GM19397 (cell line): ENCODE measurements around the gene BEND2.

ENCODE experiments used
- ATAC-seq: cut with Tn5 transposase; IDR thresholded peaks from one replicate; pipeline ENCODE4 v1.9.1; 2021; ENCODE audit warnings: mild to moderate bottlenecking, moderate library complexity; ENCODE audit not compliant: unreplicated experiment

BEND2 gene

GRCh38 chrX:18146009-18146408, 74.7 kb downstream of the BEND2 start:
- ATAC-seq: no peak

DNA sequence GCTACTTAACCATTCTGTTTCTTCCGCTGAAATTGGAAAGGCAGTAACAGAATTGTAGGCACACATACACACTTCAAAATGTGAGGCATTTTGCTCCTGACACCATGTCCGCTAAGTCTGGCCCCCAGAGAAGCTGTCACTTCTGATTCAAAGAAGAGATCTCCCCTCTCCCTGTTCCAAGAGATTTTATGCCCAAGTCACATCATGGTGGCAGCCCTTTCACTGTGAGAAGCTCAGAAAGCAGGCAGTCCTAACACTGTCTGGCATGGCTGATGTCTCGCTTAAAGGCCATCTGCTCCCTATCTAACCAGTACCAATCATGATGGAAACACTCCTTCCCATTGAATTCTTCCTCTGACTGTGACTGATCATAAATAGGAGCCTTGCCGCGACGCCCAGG, 83.9 kb downstream of the BEND2 start:
- no peak for ATAC-seq

- ATAC-seq: no peak
Measured at GRCh38 chrX:18133605-18134004, 87.1 kb downstream of the BEND2 start.

DNA sequence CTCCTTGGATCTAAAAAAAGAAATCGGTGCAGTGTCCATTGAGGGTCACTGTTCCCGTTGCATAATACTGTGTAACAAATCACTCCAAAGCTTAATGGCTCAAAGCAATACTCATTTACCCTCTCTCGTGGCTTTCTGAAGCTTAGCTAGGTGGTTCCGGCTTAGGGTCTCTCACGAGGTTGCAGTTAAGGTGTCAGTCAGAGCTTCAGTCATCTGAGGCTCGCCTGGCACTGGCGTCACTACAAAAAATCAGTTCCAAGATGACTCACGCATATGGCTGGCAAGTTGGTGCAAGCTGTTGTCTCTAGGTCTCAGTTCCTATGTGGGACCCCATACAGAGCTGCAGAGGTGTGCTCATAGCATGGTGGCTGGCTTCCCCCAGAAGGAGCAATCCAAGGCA, 91.0 kb downstream of the BEND2 start:
- ATAC-seq: no peak

DNA sequence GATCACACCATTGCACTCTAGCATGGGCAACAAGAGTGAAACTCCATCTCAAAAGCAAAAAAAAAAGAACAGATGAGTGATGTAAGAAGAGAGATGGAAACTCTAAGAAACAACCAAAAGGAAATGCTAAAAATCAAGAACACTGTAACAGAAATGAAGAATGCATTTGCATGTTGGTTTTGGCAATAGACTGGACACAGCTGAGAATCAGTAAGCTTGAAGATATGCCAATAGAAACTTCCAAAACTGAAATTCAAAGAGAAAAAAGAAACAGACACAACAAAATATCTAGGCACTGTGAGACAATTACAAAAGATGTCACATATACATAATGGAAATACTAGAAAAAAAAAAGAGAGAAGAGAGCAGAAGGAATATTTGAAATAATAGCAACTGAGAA, 93.7 kb downstream of the BEND2 start:
- ATAC-seq: no peak

- ATAC-seq: no peak
Measured at GRCh38 chrX:18119856-18120255, 100.8 kb downstream of the BEND2 start.
